PC-9 (cell line): ENCODE results near the gene EPB41L3.
"Not testable (repeated sequence)": the region's sequence is repeated elsewhere in the genome, so short reads cannot be mapped to it uniquely, and the experiment has no call there.

Experiments used
- CTCF ChIP-seq: fragments of 200-600 bp; sonication (generic); conservative IDR thresholded peaks from 2 replicates; pipeline ENCODE4 v1.6.1; 2017; ENCODE audit warnings: mixed run types, antibody characterized with exemption, mild to moderate bottlenecking, moderate library complexity
- EZH2 ChIP-seq: fragments of 200-600 bp; sonication (generic); IDR thresholded peaks from 2 replicates; pipeline ENCODE4 v1.8.0; 2017; ENCODE audit warnings: antibody characterized with exemption, low read depth

- TF ChIP-seq CTCF, EZH2: not testable (repeated sequence)
These were observed 55.8 kb downstream of the EPB41L3 start for GRCh38 chr18:5488044-5488443.
